Renal cortical epithelial cell (primary cell): ENCODE results near the gene TIAM1. TPM values are rescaled to one million over a fixed set of nuclear protein-coding genes. Genes with fewer than 3 reads are reported as not detected.

Experiments
- DNase-seq: peaks from one replicate; pipeline ENCODE4 v3.0.0-alpha.2; 2011; ENCODE audit warnings: low read depth
- total RNA-seq: library from RNA; depleted of rRNA; stranded (reverse); fragments of >200 nt; gene quantifications from 2 replicates; pipeline ENCODE4 v1.2.3, GENCODE V29; 2014

The TIAM1 gene
- total RNA-seq, 1 donor from 2014 or later, result 5.9 TPM

DNA sequence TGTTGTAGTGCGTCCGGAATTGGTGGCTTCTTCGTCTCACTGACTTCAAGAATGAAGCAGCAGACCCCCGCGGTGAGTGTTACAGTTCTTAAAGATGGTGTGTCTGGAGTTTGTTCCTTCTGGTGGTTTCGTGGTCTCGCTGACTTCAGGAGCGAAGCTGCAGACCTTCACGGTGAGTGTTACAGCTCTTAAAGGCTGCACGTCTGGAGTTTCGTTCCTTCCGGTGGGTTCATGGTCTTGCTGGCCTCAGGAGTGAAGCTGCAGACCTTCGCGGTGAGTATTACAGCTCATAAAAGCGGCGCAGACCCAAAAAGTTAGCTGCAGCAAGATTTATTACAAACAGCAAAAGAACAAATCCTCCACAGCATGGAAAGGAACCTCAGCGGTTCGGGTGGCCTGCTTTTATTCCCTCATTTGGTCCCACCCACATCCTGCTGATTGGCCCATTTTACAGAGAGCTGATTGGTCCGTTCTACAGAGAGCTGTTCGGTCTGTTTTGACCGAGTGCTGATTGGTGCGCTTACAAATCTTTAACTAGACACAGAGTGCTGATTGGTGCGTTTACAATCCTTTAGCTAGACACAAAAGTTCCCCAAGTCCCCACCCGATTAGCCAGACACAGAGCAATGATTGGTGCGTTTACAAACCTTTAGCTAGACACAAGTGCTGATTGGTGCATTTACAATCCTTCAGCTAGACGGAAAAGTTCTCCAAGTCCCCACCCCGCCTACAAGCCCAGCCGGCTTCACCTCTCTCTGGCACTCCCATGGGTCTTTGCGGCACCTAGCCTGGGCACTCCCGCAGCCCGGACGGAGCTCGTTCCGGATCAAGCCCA, 256.2 kb downstream of the TIAM1 start:
- DNase-seq, result no peak

DNA sequence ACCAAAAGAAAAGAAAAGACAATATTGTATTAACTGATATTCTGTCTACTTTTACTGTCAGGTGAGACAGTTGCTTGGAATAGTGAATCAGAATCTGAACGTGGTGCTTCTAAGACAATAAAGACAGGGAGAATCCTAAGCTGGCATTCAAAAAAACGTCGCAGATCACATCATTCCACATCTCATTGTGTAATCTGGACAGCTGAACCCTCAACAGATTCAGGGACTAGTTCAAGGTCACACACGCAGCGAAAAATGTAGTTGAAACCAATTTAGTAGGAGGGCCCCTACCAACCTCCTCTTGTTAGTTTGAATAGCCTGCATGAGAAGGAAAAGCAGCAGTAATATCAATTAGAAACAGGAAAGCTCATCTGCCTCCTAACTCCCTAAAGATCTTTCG, 259.4 kb downstream of the TIAM1 start:
- DNase-seq, result no peak

GRCh38 chr21:31078796-31079195, 265.3 kb downstream of the TIAM1 start:
- no peak for DNase-seq

GRCh38 chr21:31078216-31078615, 265.8 kb downstream of the TIAM1 start:
- DNase-seq, result no peak

GRCh38 chr21:31075848-31076247, 268.2 kb downstream of the TIAM1 start:
- DNase-seq, result no peak

DNA sequence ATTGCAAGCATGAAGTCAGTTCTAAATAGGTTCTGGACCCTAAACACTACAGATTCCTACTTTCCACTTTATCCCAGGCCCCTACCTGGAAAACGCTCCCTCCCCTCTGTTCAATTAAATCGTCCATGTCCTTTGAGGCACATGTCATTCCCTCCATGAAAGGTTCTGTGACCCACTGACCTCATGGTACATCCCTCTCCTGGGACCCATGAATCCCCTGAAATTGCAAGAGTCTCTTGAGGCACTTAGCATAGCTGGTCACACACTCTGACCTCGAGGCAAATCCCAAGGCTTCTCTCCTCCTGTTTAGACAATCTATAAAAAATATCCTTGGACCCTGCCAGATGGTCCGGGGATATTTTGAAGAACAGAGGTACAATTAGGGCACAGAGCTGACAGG, 271.5 kb downstream of the TIAM1 start:
- no peak for DNase-seq
